Caco-2 (cell line): Measurements from ENCODE around the gene CDKAL1. TPM values are rescaled to one million over a fixed set of nuclear protein-coding genes. Genes with fewer than 3 reads are reported as not detected.

Experiments
- BruUV-seq: library from RNA; stranded (reverse); fragments of 400-500 nt; replicated peaks from 2 replicates; lab custom pipeline; 2021; lab: Mats Ljungman, UMichigan
- CTCF ChIA-PET: fragments of 300-600 bp; sonication (Branson Sonifier 250); formaldehyde crosslinking; loops from one replicate; lab custom pipeline; 2022; ENCODE audit warnings: antibody characterized with exemption; lab: Charles Lee
- POLR2A ChIA-PET: fragments of 300-600 bp; sonication (Branson Sonifier 250); formaldehyde crosslinking; loops from one replicate; lab custom pipeline; 2022; ENCODE audit warnings: antibody characterized with exemption; lab: Charles Lee
- DNase-seq, 2 experiments: peaks; one replicate each; pipeline versions ENCODE4 v3.0.0 to v3.0.0-alpha.2; 2020 to 2022
- H3K27me3 ChIP-seq: replicated peaks from 2 replicates; pipeline ENCODE4 v1.6.0; 2011; ENCODE audit warnings: low read length; ENCODE audit not compliant: control insufficient read depth, insufficient read depth
- H3K36me3 ChIP-seq: 2 replicates; pipeline ENCODE4 v1.5.1; 2011; ENCODE audit warnings: low read length; ENCODE audit not compliant: control insufficient read depth, insufficient read depth
- H3K4me1 ChIP-seq: fragments of 250-450 bp; sonication (Bioruptor Pico); 2 replicates; pipeline ENCODE4 v1.5.1; 2020; ENCODE audit warnings: mild to moderate bottlenecking
- H3K4me3 ChIP-seq: 2 replicates; pipeline ENCODE4 v1.5.1; 2011; ENCODE audit warnings: low read depth, mild to moderate bottlenecking, control low read depth, low read length
- H3K9me3 ChIP-seq: fragments of 250-450 bp; sonication (Bioruptor Pico); 2 replicates; pipeline ENCODE4 v1.5.1; 2020; ENCODE audit warnings: mild to moderate bottlenecking, moderate library complexity
- H3K27ac Mint-ChIP-seq: one replicate; pipeline ENCODE4 v1.8.0; 2022; ENCODE audit warnings: mixed read lengths; ENCODE audit not compliant: unreplicated experiment
- H3K27me3 Mint-ChIP-seq: one replicate; pipeline ENCODE4 v1.8.0; 2022; ENCODE audit warnings: mixed read lengths; ENCODE audit not compliant: insufficient read depth, unreplicated experiment
- H3K36me3 Mint-ChIP-seq: one replicate; pipeline ENCODE4 v1.8.0; 2022; ENCODE audit warnings: mild to moderate bottlenecking, mixed read lengths; ENCODE audit not compliant: insufficient read depth, unreplicated experiment
- H3K4me1 Mint-ChIP-seq: one replicate; pipeline ENCODE4 v1.8.0; 2022; ENCODE audit warnings: low read depth, mixed read lengths; ENCODE audit not compliant: unreplicated experiment
- H3K4me3 Mint-ChIP-seq: one replicate; pipeline ENCODE4 v1.8.0; 2022; ENCODE audit warnings: mild to moderate bottlenecking, moderate library complexity, mixed read lengths; ENCODE audit not compliant: unreplicated experiment
- H3K9me3 Mint-ChIP-seq: one replicate; pipeline ENCODE4 v1.8.0; 2022; ENCODE audit warnings: mixed read lengths; ENCODE audit not compliant: unreplicated experiment
- intact Hi-C: fragments of 100-400 bp; cut with micrococcal nuclease; formaldehyde crosslinking; loops from one replicate; pipeline ENCODE4 v1.10.0; 2022; ENCODE audit not compliant: unreplicated experiment
- total RNA-seq: library from RNA; stranded (reverse); gene quantifications from 2 replicates; pipeline ENCODE4 v1.2.3, GENCODE V29; 2022
- TF ChIP-seq, protein P1 (sequence below), 2 experiments: fragments of 200-600 bp in 1 of 2; IDR thresholded peaks; 1 replicate in 1 of 2; 2 replicates in 1 of 2; pipeline versions ENCODE4 v1.5.1 to v1.8.0; 2011 to 2022; ENCODE audit warnings: antibody characterized with exemption in 1 of 2, control low read depth in 1 of 2, inconsistent platforms in 1 of 2, low read depth in 1 of 2, low read length in 1 of 2, mild to moderate bottlenecking in 1 of 2, moderate library complexity in 1 of 2; ENCODE audit not compliant: insufficient read depth in 1 of 2, severe bottlenecking in 1 of 2, unreplicated experiment in 1 of 2

The CDKAL1 gene
- total RNA-seq, 1 experiment from 2014 or later = 18.7 TPM

DNA sequence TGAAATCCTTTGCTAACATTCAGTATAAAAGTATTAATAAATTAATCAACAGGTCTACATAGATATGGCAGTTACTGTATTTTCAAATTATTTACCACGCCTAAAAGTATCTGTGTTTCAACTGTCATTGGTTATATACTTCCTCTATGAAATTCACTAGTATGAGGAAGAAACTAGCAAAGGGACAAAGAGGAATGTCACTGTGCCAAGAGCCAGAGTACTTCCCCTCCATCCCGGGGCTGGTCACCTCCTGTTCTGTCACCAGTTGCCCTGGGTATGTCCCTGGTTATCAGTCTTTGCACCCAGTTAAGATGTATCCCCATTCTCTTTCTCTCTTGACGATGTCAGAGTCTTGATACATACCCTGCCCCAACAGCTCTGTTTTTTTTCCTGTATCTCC, 582.5 kb downstream of the CDKAL1 start:
- CTCF ChIA-PET = interaction anchor here (0.7 kb wide), 1 partner anchor 471 kb away, joined by 5 read pairs; no protein-coding TSS in a partner anchor
- no peak overlapping the region for H3K27ac Mint-ChIP-seq
- H3K9me3 Mint-ChIP-seq = no peaks in the 10 kb centered on the region
- DNase-seq = no peak
- H3K27me3 ChIP-seq = no peaks in the 10 kb centered on the region
- TF ChIP-seq, protein P1, sequence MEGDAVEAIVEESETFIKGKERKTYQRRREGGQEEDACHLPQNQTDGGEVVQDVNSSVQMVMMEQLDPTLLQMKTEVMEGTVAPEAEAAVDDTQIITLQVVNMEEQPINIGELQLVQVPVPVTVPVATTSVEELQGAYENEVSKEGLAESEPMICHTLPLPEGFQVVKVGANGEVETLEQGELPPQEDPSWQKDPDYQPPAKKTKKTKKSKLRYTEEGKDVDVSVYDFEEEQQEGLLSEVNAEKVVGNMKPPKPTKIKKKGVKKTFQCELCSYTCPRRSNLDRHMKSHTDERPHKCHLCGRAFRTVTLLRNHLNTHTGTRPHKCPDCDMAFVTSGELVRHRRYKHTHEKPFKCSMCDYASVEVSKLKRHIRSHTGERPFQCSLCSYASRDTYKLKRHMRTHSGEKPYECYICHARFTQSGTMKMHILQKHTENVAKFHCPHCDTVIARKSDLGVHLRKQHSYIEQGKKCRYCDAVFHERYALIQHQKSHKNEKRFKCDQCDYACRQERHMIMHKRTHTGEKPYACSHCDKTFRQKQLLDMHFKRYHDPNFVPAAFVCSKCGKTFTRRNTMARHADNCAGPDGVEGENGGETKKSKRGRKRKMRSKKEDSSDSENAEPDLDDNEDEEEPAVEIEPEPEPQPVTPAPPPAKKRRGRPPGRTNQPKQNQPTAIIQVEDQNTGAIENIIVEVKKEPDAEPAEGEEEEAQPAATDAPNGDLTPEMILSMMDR (IDR thresholded peaks at IDR 0.05; ENCODE audit: insufficient read depth in 1 of 2, low read depth in 1 of 2, low read length in 1 of 2, severe bottlenecking in 1 of 2, unreplicated experiment in 1 of 2) = no peak
- POLR2A ChIA-PET = no interaction called here
- H3K36me3 Mint-ChIP-seq = no peaks in the 10 kb centered on the region
- intact Hi-C loops = no loop called here
- H3K9me3 ChIP-seq = no peaks in the 10 kb centered on the region
- H3K27me3 Mint-ChIP-seq = no peaks in the 10 kb centered on the region
- no TSS peak for BruUV-seq
- H3K4me1 Mint-ChIP-seq = no peaks in the 10 kb centered on the region
- H3K4me3 ChIP-seq = no peak overlapping the region
- no peak overlapping the region for H3K4me3 Mint-ChIP-seq
- peaks cover 5% of the 10 kb centered on the region; the same call in 1 of the 2 replicates for H3K4me1 ChIP-seq
- H3K36me3 ChIP-seq = no peaks in the 10 kb centered on the region

- intact Hi-C loops = no loop called here
- H3K4me3 ChIP-seq = no peak overlapping the region
- BruUV-seq = no TSS peak
These were observed 584.0 kb downstream of the CDKAL1 start for GRCh38 chr6:21118216-21118780.

DNA sequence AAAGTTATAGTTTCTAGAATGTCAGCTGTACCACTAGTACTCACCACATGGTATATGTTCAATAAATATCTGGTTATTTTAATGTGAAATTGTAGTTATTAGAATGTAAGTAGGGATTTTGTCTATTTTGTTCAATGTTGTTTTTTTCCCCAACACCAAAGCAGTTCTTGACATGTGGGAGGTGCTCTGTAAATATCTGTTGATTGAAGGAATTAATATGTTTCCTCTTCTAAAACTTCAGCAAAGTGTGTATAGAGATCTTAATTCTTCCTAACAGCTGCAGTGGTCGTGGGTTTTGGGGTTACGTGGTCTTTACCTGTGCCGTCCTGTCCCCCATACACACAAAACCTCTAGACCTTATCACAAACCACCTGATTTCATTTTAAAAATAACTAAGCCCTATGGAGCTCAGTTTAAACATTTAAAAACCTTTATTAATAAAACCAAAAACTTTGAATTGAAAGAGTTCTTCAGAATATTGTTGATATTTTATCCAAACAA, 587.4 kb downstream of the CDKAL1 start:
- no TSS peak for BruUV-seq
- no peak overlapping the region for H3K4me3 Mint-ChIP-seq

More at GRCh38 chr6:21118216-21118780, 584.0 kb downstream of the CDKAL1 start:
- Mint-ChIP-seq H3K36me3 (no peaks in the 10 kb centered on the region), H3K4me3 (no peak overlapping the region), H3K9me3 (no peaks in the 10 kb centered on the region), H3K27ac (no peak overlapping the region), H3K27me3 (no peaks in the 10 kb centered on the region), H3K4me1 (no peaks in the 10 kb centered on the region)
- Histone ChIP-seq H3K27me3 (no peaks in the 10 kb centered on the region), H3K4me1 (peaks cover 5% of the 10 kb centered on the region), H3K36me3 (no peaks in the 10 kb centered on the region), H3K9me3 (no peaks in the 10 kb centered on the region)
- ChIA-PET CTCF (no interaction called here), POLR2A (no interaction called here)
- no peak for DNase-seq
- TF ChIP-seq, protein P1 (IDR thresholded peaks at IDR 0.05; ENCODE audit: insufficient read depth in 1 of 2, low read depth in 1 of 2, low read length in 1 of 2, severe bottlenecking in 1 of 2, unreplicated experiment in 1 of 2) = no peak

More for the DNA sequence above, 587.4 kb downstream of the CDKAL1 start:
- ChIA-PET POLR2A (no interaction called here), CTCF (no interaction called here)
- peaks cover 13% of the 10 kb centered on the region for H3K4me1 Mint-ChIP-seq
- no peak overlapping the region for H3K27ac Mint-ChIP-seq
- no peaks in the 10 kb centered on the region for H3K9me3 ChIP-seq
- TF ChIP-seq, protein P1 (IDR thresholded peaks at IDR 0.05; ENCODE audit: insufficient read depth in 1 of 2, low read depth in 1 of 2, low read length in 1 of 2, severe bottlenecking in 1 of 2, unreplicated experiment in 1 of 2) = no peak
- intact Hi-C loops = loop anchor here (10.0 kb wide), 1 partner anchor 463 kb away; no protein-coding TSS in a partner anchor
- DNase-seq = no peak
- peaks cover 15% of the 10 kb centered on the region for H3K4me1 ChIP-seq
- no peaks in the 10 kb centered on the region for H3K9me3 Mint-ChIP-seq
- no peaks in the 10 kb centered on the region for H3K36me3 Mint-ChIP-seq
- no peaks in the 10 kb centered on the region for H3K27me3 ChIP-seq
- no peak overlapping the region for H3K4me3 ChIP-seq
- H3K27me3 Mint-ChIP-seq = no peaks in the 10 kb centered on the region
- no peaks in the 10 kb centered on the region for H3K36me3 ChIP-seq
